Hematopoietic multipotent progenitor cell treated with erythropoietin and hydrocortisone succinate and interleukin-3 and kit ligand, for 4 days (in vitro differentiated cells): Measurements from ENCODE around the gene SIK1.
"Not testable (repeated sequence)": the region's sequence is repeated elsewhere in the genome, so short reads cannot be mapped to it uniquely, and the experiment has no call there.

Source experiments
- DNase-seq: peaks from one replicate; pipeline ENCODE4 v3.0.0-alpha.2; 2015

SIK1 gene

GRCh38 chr21:43383351-43383750 is 43.6 kb downstream of the SIK1 start:
- not testable (repeated sequence) for DNase-seq

- DNase-seq: not testable (repeated sequence)
Observed at GRCh38 chr21:43382902-43383301, 44.0 kb downstream of the SIK1 start.

- DNase-seq: not testable (repeated sequence)
Observed at GRCh38 chr21:43380852-43381533, 45.9 kb downstream of the SIK1 start.

- DNase-seq: not testable (repeated sequence)
Observed at GRCh38 chr21:43380337-43380736, 46.6 kb downstream of the SIK1 start.

DNA sequence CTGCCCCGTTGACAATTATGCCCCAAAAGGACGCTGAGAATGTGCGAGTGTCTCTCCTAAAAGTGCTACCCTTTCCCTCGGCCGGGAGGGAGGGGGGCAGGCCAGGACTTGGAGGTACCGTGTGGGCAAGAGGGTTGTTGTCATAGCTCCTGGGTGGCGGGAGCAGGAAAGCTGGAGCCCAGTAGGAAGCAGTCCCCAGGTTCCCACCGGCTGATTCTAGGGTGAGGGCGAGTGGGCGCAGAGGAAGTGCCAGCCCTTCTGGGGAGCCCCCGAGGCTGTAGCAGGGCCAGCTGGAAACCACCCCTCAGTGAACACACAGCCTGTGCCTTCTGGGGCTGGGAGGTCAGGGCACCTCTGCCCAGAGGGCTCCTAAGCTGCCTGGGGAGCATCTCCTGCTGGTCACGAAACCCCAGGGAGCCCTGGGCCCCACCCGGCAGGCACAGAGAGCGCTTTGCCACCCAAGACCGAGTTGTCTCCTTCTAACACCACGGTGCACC is 47.3 kb downstream of the SIK1 start:
- not testable (repeated sequence) for DNase-seq

GRCh38 chr21:43376478-43376882 is 50.5 kb downstream of the SIK1 start:
- DNase-seq: no peak

DNA sequence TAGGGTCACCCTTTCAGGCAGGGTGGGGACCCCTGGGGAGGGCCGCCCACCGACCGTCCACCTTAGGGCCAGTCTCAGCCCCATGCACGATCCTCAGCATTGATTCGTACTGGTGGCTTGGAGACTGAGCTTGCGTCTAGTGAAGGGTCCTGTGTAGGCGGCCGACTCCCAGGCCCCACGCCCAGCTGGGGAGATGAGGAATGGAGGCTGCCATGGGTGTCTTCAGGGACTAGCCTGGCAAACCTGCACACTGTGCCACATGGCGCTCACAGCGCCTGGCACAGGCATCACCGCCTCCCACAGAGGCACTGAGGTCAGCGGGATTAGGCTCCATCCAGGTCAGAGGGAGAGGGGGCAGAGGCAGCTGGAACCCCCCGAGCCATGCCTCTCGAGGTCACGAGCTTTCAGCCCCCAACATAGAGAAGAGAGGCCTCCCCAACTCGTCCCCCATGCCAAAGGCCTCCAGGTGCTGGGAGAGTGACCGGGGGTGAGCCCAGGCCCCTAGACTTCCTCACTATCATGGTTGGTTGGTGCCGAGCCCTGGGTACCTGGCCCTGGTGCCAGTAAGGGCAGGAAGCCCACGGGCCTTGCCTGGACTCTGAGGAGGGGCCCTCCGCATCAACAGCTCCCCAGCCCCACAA is 51.0 kb downstream of the SIK1 start:
- DNase-seq: no peak

DNA sequence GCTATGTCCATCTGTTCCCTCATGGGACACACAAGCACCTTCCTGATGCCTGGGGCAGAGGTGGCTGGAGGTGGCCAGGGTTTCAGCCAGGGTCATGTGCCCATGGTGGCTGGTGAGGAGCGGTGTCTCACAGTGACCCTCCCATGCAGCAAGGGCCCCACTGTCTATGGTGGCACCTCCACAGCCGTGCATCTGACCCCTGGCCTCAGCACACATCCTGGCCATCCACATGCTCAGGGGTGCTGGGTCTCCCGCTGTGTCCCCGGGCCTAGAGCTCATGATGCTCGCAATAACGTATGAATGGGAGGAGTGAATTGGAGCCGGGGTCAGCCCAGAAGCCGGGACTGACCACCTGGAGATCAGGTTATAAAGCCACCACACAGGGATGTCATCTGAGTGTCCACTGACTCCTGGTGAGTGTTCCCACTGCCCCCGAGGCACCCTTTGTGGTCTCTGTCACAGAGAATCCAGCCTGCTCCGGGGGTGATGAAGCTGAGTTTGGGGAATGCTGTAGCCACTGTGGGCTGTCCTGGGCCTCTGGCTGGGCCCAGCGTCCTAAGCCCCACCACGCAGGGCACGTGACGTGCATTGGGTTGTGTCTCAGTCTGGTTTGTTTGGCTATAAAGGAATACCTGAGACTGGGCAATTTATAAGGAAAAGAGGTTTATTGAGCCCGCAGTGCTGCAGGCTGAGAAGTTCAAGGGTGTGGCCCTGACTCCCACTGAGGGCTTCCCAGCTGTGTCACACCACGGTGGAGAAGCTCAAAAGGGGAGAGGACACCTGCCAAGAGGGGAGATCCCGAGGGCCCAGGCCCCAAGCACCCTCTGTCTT is 51.7 kb downstream of the SIK1 start:
- DNase-seq: no peak

GRCh38 chr21:43374228-43374885 is 52.6 kb downstream of the SIK1 start:
- DNase-seq: no peak

GRCh38 chr21:43373362-43374227 is 53.3 kb downstream of the SIK1 start:
- DNase-seq: no peak

- no peak for DNase-seq
Observed at GRCh38 chr21:43372663-43373361, 54.1 kb downstream of the SIK1 start.

DNA sequence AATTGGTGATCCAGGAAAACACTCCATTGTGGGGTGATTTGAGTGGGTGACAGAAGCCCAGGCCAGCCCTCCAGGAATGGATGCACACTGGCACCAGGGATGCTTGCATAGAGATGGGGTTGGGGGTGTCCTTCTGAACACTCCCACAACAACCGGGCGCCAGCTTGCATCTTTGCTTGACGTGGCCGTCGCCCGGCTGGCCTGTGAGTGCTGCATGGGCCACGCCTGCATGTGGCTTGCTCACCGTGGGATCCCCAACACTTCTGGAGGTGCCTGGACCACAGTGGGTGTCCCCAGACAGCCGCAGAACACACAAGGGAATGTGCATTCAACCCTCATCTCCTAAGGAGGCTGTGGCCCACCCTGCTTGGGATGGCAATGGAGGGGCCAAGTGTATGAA is 55.1 kb downstream of the SIK1 start:
- no peak for DNase-seq

GRCh38 chr21:43370888-43371570 is 55.9 kb downstream of the SIK1 start:
- DNase-seq: no peak

- no peak for DNase-seq
Observed at GRCh38 chr21:43370091-43370658, 56.8 kb downstream of the SIK1 start.

GRCh38 chr21:43369596-43370090 is 57.3 kb downstream of the SIK1 start:
- DNase-seq: no peak

DNA sequence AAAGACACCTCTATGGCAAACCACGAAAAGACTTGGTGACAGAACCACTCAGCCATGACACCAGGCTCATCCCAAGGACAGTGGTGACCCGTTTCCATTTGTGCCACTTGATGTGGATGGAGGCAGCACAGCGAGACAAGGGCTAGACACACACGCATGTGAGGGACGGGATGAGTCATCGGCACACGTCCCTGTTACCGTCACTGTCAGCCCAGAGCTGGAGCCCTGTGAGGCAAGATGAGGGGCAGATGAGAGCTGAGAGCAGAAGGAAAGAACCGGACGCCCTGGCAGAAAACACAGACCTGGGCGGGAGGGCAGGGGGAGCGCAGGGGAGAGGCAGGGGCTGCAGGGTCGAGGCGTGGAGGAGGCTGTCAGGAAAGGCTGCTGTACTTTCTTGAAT is 57.8 kb downstream of the SIK1 start:
- no peak for DNase-seq

- no peak for DNase-seq
Observed at GRCh38 chr21:43368685-43369084, 58.2 kb downstream of the SIK1 start.

- DNase-seq: no peak
Observed at GRCh38 chr21:43367859-43368258, 59.1 kb downstream of the SIK1 start.

DNA sequence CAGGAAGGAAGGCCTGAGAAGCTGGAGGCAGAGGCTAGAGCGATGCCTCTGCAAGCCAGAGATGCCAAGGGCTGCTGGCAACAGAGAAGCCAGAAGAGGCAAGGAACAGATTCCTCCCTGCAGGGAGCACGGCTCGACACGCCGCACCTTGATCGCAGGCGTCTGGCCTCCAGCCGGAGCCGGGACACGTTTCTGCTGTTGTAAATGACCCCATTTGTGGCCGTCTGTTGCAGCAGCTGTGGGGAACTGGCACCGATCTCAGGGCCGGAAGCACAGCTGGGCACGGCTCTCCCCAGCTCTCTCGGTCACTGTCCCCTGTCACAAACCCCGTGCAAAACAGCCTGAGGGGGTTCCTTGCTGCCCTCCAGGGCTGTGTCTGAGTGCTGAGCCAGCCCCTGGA is 59.6 kb downstream of the SIK1 start:
- DNase-seq: no peak

GRCh38 chr21:43366656-43367055 is 60.3 kb downstream of the SIK1 start:
- no peak for DNase-seq
